ENCODE measurements around the gene IGLL5.

- no peak for TF ChIP-seq CTCF (conservative IDR thresholded peaks at IDR 0.05; ENCODE audit: low read length)
- TF ChIP-seq EZH2phosphoT487 (IDR thresholded peaks at IDR 0.05; ENCODE audit: borderline replicate concordance), result no peak
Observed at GRCh38 chr22:22879675-22880155, 7.9 kb upstream of the IGLL5 start.
